HuH-7.5 (cell line): ENCODE measurements around the gene RIMKLB.
A peak's percentile ranks its signal among the peaks of the same experiment; 100 is the strongest.

Experiments
- DNase-seq: peaks from one replicate; pipeline ENCODE4 v3.0.0; 2011; ENCODE audit warnings: low spot score

Gene RIMKLB, protein sequence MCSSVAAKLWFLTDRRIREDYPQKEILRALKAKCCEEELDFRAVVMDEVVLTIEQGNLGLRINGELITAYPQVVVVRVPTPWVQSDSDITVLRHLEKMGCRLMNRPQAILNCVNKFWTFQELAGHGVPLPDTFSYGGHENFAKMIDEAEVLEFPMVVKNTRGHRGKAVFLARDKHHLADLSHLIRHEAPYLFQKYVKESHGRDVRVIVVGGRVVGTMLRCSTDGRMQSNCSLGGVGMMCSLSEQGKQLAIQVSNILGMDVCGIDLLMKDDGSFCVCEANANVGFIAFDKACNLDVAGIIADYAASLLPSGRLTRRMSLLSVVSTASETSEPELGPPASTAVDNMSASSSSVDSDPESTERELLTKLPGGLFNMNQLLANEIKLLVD

DNA sequence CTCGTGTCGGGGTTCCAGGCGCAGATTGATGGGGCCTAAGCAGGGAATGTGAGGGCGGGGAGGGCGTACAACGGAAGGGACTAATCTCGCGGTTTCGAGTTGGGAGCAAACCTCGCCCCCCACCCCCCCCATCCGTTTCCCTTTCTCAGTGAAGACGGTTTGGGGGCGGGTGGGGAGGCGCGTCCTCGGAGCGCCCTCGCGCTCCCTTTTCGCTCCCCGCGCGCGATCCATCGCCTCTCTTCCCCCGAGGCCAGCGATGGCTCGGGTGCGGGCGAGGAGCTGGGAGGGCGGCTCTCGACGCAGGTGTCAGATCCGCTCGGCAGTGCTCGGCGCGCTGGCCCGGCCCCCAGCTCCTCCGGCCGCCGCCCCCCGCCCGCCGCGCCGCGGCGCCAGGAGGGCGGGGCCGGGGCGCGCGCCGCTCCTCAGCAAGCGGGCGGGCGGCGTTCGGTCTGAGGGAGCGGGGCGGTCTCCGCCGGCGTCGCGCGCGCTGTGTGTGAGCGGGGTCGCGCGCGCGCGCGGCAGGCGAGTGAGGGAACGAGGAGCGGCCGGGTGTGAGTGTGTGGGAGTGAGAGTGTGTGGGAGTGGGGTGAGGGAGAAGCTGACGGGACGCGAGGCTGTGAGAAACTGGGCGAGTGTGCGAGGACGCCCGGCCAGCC is at the start of gene RIMKLB:
Gene RIMKLB, plus strand, starts transcription at position 516 of the 656 bp plus-strand sequence. CDS start 15,876 bp downstream, outside the sequence.
- peak; percentile 71 for DNase-seq

DNA sequence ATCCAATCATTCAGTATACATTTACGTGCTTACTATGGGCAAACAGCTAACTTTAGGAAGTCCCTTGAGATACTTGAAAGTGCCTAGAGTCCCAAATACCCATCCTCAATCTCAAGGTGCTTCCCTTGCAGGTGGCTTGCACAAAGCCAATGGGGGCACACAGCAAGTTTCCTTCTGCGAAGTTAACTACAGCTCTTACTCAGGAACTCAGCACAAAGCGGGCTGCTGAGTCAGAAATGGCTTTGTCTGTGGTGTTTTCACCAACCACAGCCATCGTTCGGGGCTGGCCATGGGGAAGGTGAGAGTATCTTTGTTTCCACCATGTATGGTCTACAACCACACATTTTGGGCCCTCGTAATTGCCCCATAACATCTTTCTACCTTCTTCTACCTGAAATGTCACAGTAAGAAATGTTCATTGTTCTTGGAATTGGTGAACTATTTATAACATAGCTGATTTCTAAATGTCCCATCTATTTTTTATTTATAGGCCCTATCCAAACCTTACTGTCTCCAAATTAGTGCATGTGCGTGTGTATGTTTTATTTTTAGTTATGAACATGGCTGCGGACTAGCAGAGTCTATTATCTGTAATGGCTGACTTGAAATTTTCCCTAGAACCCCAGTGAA is 49.1 kb upstream of the RIMKLB start:
- DNase-seq: no peak

DNA sequence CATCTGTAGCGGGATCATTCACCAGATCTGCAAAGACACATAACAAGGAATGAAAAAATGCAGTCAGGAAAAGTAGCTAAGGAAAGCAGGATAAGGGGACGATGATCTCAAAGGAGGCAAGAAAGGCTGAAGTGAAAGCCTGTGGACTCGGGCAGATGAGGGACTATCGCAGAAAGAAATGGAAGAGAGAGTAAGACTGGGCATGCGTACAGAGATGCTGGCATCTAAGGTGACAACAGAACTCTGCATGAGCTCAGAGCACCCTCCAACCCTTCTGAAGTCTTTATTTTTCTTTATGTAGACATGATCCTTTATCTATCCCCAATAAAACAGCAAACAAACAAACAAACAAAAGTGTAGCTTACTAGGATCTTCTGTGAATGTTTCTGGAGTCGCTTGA is 42.4 kb upstream of the RIMKLB start:
- no peak for DNase-seq

DNA sequence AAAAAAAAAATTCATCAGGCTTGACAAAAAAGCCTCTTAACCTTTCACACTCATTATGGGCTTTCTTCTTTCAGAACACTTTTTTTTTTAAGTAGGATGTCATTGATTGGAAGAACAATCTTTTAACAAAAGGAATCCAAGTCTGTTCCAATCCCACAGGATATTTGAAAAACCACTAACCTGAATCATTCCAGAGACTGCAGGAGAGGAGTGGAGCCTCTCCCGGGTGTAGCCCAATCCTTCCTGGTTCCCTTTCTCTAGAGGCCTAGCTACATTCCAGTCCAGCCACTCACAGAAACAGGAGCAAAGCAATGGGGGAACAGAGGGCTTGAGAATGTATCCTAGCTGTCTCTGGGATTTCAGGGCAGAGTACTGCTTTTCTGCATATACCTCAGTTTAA is 39.4 kb upstream of the RIMKLB start:
- no peak for DNase-seq

DNA sequence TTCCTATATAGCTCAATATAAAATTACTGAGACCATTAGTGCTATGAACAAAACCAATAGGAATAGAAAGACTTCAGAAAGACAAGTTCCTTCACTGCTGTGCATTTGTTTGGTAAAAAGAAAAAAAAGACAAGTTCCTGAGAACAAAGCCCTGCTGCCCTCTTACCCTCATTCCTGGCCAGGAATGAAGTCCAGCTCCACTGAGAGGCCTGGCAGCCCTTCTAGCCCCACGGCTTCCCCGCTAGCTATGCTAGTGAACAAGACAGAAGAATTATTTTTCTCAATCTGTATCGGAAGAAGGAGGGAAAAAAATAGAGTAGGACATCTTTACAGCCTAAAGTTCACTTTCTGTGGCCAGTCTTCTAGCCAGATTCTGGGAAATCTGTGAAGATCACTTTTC is 36.8 kb upstream of the RIMKLB start:
- no peak for DNase-seq

DNA sequence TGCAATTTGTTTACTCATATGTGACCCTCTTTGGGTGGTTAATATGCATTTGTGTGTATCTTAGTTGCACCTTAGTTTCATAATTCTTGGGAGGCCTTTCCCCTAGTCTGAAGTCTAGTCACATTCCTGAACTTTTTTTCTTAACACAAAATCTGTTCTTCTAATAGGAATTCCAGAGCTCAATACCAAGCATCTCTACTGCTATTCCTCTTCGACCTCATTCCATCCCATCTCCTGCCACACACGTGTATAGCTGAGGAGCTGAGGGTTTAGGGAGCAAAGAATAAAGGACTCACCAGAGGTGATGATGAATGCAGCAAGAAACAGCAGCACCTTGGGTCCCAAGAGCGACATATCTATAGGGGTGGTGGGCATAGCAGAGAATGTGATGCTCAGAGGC is 36.0 kb upstream of the RIMKLB start:
- DNase-seq: no peak

DNA sequence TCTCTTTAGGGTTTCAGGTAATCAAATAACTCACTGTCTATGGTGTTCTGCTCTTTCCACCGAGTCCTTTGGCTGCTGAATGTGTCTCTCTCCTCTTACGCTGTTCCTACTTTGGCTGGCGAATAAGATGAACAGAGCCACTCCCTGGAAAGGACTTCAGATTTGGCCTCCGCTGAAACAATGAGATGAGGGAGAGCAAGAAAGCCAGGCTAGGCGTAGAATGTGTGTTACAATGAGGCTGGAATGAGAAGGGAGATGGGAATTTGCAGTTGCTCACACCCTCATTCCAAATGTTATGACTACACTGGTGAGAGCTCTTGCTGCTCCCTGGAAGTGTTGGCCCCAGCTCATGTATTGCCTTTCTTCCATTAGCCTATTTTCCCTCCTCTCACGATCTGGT is 35.2 kb upstream of the RIMKLB start, which contains the start of gene MFAP5:
Gene MFAP5, minus strand, starts transcription at position 234 of the 400 bp plus-strand sequence. CDS start 722 bp downstream, outside the sequence.
- no peak for DNase-seq

DNA sequence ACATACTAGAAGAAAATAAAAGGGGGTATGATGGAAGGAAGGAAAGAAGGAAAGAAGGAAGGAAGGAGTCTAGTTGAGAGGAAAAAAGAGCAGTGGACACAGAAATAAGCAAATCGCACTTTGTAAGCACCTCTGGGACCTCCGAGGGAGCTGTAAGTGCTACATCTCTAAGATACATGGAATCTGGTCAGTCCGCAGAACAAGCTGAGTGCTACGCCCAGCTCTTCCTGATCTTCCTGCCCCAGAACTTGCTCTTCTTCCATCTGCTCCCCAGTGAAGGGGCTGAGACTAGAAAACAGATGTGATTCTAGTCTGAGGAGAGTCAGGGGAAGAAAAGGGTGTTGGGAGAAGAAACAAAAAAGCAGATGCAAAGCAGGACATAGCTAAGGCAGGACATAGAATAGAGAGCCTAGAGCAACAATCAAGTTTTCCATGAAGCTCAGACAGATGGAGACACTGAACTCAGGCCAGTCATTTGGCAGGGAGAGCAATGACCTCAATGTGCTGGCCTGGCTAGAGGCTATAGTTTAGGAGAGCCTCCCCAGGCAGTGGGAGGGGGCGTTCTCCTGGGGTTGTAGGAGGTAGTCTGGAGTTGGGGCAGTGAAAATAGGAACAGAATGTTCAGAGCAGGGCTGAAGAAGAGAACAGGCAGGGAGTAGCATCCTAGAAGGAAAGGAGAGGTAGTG is 33.4 kb upstream of the RIMKLB start:
- no peak for DNase-seq

DNA sequence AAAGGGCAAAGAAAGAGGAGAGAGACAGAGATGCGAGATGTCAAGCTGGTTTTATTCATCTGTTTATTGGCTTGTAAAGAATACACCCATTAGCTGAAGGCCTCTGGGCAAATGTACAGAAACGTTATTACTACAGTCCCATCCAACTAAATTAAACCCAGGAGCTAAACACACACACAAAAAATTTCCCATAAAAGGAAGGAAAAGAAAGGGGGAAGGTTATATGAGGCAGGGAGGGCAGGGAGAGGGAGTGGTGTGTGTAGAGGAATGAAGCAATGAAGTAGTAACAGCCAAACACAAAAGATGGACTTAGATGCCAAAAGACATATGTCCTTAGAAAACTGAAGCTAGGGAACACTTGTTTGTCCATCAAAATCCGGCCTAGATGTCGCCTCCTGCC is 32.0 kb upstream of the RIMKLB start:
- no peak for DNase-seq

DNA sequence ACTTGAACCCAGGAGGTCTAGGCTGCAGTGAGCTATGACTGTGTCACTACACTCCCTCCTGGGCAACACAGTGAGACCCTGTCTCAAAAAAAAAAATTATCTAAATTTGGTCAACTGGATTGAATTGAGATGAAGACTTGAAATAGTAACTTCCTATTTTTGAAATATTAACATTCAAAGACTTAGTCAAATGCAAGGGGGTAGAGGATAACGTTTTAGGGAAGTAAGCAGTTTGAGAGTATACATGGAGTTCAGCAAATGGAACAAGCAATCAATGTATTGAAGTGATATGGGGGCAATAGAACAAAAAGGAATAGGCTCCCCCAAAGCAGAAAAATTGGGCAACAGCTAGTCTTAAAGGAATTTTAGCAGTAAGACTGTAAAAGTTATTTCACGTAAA is 30.5 kb upstream of the RIMKLB start:
- DNase-seq: no peak

DNA sequence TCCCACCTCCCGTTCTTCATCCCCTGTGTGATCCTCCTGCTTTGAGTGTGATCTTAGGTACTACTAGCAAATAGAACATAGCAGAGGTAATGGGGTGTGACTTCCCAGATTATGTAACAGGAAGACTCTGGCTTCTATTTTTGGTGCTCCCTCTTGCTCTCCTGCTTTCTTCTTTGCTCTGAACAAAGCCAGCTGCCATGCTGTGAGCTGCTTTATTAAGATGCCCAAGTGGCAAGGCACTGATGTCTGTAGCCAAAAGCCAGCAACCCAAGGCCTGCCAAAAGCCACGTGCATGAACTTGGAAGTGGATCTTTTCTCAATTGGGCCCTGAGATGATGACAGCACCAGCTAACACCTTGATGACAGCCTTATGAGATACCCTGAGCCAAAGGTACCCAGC is 29.4 kb upstream of the RIMKLB start:
- DNase-seq: no peak

DNA sequence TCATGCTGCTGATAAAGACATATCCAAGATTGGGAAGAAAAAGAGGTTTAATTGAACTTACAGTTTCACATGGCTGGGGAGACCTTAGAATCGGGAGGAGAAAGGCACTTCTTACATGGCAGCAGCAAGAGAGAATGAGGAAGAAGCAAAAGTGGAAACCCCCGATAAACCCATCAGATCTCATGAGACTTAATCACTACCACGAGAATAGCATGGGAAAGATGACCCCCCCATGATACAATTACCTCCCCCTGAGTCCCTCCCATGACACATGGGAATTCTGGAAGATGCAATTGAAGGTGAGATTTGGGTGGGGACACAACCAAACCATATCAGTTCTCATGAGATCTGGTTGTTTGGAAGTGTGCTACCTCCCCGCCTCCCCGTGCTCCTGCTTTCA is 25.4 kb upstream of the RIMKLB start:
- DNase-seq: no peak

DNA sequence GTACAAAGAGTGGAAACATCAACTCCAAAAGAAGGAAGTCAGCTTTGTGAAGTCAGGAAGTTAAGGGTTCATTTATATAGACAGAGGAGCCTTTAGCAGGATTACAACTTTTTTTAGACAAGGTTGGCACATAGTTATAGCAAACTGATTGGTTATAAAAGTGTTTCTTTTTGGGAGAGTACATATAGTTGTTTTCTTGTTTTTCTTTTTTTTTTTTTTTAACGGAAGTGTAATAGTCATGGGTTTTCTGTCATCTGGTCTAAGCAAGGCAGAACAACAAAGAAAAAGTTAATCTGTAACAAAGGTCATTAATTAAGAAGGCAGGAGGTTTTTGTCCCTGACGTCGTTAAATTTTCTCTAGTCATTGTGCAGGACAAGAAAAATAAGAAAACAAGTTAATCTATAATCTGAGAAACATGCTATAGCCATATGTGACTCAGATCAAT is 22.2 kb upstream of the RIMKLB start:
- no peak for DNase-seq

DNA sequence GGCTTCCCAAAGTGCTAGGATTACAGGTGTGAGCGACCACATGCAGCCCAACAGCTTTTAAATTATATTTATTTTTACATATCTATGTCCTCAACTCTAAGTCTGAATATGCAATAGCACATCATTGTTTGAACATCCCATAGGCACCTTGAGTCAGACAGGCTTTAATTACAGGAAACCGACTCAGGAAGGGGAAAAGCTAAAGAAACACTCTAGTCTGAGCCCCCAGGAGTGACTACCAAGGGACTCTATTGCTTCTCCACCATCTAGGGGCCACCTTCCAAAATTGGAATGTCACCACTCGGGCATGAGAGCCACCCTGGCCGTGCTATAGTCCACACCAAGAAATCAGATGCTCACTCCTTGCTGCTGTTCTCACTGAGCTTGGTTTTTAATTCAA is 21.1 kb upstream of the RIMKLB start:
- no peak for DNase-seq

DNA sequence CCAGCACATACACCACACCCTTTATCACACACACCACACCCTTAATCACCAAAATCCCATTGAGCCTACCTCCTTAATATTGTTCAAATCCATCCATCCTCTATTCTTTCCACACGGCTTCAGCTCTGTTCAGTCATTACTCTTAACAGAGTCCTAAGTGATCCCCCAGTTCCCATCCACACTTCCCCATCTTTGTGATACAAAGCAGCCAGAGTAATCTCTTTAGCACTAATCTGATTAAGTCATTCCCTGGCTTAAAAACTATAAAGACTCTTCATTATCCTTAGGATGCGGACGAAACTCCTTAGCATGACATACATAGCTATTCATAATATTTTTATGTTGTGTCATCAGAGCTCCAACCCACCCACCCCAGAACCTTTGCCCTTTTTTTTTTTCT is 20.4 kb upstream of the RIMKLB start:
- DNase-seq: no peak

DNA sequence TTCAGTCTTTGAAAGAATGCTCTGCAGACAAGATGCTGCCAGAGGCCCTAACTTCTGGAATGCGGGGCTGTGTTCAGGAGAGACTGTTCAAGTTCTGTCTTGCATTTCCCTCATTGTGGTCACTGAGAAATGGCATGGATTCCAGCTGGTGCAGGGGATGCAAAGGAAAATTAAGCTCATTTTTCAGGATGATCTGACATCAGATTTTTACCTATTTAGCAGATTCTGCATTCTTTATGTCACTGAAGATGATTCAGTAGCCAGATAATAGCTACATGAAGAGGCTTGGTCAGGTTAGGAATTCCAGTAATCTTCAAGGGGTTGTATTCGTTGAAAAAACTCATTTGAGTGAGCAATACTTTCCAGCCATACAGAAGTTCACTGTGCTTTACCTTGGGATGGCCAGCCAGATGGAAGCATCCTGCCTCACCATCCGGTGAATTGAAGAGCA is 19.1 kb upstream of the RIMKLB start:
- DNase-seq: no peak

DNA sequence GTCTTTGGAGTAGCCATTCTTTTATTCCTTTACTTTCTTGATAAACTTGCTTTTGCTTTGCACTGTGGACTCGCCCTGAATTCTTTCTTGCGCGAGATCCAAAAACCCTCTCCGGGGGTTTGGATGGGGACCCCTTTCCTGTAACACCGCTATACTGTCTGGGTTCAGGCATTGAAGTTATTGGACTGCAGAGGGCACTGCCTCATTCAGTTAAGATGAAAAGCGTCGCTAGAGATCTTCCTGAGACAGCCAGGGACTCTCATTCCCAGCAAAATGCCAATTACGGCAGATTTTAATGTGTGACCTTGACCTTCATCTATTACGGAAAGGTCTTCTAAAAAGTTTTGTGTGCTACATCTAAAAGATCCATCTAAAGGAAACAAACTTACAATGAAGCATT is 17.3 kb upstream of the RIMKLB start:
- no peak for DNase-seq

DNA sequence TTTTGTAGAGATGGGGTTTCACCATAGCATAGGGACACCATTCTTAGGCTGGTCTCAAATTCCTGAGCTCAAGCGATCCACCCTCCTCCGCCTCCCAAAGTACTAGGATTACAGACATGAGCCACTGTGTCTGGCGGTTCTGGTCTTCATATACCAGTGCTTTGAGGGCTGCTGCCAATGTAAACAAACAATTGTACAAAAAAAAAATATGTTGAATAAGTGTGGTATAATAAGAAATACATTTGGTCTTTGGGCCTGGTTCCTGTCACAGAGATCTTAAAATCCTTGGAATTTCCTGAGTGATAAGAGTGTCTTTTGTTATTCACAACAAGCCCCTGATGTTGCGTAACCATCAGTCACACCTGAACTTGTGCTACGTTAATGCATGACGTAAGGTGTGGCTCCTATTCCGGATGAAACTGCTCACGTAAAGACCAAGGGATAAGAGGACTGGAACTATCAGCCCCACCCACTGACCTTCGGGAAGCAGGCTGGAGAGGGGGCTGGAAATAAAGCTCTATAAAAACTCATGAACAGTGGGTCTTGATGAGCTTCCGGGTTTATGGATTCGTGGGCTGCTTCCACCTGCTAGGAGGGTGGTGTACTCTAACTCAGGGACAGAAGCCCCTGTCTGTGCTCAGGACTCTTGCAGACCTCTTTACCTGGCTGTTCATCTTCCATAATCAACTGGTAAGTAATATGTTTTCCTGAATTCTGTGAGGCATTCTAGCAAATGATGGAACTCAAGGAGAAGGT is 16.5 kb upstream of the RIMKLB start:
- no peak for DNase-seq

DNA sequence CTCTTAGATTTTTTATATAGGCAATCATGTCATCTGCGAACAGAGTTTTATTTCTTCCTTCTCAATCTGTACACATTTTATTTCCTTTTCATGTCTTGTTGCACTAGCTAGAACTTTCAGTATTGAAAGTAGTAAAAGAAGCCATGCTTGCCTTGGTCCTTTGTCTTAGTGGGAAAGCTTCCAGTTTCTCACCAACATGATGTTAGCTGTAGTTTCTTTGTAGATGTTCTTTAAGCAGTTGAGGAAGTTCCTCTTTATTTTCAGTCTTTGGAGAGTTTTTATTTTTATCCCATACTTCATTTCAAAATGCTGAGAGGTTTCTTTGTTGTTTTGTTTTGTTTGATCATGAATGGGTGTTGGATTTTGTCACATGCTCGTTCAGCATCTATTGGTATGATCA is 12.7 kb upstream of the RIMKLB start:
- DNase-seq: no peak

DNA sequence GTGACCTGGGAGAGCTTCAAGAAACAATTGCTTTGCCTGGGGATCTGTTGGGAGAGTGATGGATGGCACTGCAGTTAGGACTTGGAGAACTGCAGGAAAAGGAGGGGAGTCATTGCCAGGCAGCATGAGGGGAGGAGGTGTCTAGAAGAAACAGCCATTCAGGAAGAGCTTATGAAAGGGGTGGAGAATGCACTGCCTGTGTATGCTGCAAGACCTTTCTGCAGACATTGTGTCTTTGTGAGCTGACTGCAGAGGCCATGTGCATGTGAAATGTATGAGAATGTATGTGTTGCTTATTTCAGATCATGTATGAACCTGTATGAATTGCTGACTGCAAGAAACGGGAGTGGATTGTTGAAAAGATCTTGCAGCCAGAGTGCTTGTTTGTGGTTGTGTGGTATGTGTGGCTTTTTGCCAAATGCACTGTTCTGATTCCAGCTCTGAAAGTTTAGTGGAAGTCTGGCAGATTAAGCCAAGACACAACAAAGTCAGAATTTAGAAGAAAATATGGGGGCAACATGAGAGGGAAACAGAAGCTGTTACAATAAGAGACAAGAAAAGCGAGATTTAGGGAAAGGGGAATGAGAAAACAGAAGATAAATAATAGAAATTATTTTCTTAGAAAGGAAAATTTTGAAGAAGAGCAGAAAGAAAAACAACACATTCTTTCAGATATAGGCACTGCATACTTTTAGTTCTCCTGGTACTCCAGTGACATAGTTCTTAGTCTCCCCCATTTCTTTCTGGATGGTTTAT is 9.8 kb upstream of the RIMKLB start:
- DNase-seq: no peak

DNA sequence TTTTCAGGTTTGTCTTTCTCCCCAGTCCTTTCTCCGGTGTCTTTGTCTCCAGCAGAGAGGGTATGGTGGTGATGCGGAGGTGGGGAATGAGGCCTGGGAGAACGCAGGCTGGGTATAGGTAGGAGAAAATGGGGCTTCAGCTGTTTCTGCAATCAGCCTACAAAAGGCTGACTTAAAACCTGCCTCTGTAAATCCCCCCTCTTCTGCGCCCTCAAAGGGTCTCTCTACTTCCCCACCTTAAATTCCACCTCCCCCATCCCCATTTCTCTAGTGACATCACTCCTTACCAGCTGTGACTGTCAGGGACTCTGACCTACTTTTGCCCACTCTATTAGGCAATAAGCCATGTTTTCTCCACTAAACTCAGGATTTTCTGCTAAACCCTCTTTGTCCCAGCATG is 8.1 kb upstream of the RIMKLB start:
- no peak for DNase-seq
